Caki2 (cell line): ENCODE measurements around the gene CSTF3. TPM values are rescaled to one million over a fixed set of nuclear protein-coding genes. Genes with fewer than 3 reads are reported as not detected.

Experiments
- total RNA-seq: library from RNA; depleted of rRNA; stranded (reverse); fragments of >200 nt; shearing (Covaris generic); gene quantifications from 2 replicates; pipeline ENCODE4 v1.2.3, GENCODE V29; 2014; ENCODE audit warnings: low replicate concordance; rRNA removed

The CSTF3 gene
- total RNA-seq, 1 experiment from 2014 or later = 12.0 TPM

Other genes starting within 250 kb of the CSTF3 start
- gene DEPDC7, start 145.6 kb downstream of the CSTF3 start, total RNA-seq = 2.4 and 2.5 TPM in 2 replicates
- 1.1 and 5.3 TPM in 2 replicates for gene TCP11L1, start 121.9 kb downstream of the CSTF3 start, total RNA-seq
- 42.3 and 51.2 TPM in 2 replicates for gene HIPK3, start 95.9 kb upstream of the CSTF3 start, total RNA-seq
- not detected in 2 replicates for gene KIAA1549L, start 214.6 kb upstream of the CSTF3 start, total RNA-seq